GM15510 (cell line): Measurements from ENCODE around the gene SYNJ2.

Experiments
- POLR2A ChIP-seq: IDR thresholded peaks from 3 replicates; pipeline ENCODE4 v1.6.1; 2011; ENCODE audit warnings: borderline replicate concordance; ENCODE audit not compliant: insufficient read length; ENCODE audit errors: extremely low read depth

The SYNJ2 gene

GRCh38 chr6:157987788-157988699 lies 6.4 kb downstream of the SYNJ2 start:
- TF ChIP-seq POLR2A = no peak

DNA sequence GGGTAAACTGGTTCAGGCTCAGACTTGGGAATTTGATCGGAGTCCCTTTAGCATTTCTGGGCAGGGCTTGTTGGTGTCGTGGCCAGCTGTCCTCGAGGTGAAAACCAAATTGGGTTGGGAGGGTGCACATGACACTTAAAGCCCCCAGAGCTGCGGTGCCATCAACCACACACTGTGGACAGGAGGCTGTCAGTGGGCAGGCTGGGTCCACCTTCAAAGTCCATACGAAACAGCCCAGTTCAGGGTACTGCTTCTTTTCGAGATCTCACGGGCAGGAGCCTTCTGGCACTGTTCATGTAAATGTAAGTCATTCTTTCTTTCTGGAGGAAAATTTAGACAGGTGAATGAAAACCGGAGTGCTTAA lies 7.0 kb downstream of the SYNJ2 start:
- no peak for TF ChIP-seq POLR2A

DNA sequence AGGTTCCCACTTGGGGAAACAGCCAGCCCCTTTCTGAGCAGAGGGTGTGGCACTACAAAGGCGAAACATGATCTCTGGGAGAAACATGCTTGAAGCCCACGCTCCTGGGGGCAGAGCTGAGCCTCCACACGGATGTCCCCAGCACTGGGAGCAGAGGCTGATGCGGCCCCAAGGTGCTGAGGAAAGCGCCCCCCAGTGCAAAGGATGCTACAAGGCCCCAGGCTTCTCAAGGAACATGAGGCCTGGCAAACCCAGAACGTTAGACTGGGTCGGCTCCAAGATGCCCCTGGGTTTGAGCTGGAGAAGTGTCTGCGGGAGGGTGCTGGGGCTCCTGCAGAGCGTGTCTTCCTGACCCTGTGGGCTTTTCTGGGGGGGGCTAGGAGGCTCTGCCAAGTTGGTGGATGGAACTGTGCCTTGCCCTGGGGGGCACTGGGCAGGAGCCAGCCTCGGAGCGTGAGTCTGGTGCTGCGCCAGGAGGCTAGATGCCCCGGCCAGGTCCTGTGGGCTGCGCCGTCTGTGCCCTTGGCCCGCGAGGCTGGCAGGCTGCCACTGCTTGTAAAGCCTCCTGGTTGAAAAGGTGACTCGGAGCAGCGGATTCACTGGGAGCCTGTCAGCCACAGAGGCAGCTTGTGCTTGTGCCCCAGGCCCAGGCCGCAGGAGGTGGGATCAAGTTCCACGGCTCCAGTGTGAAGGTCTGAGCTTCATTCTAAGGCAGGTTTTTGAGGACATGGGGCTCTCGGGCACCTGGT lies 8.1 kb downstream of the SYNJ2 start:
- no peak for TF ChIP-seq POLR2A

- TF ChIP-seq POLR2A = no peak
Measured at GRCh38 chr6:157990321-157991066, 8.8 kb downstream of the SYNJ2 start.

DNA sequence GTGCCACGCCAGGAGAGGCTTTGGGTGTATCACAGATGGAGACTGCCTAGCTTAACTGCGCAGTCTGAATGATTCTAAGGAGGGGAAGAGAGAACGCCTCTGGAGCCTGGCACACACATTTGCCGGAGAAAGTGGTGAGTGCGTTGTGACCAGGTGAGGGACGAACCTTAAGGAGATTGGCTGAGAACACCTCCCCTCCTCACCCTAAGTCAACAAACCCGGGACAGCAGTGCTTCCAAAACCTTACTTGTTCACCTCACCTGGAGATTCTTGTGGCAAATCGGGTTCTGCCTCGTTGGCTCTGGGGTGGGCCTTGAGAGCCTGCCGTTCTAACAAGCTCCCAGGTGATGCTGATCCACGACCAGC lies 9.4 kb downstream of the SYNJ2 start:
- no peak for TF ChIP-seq POLR2A

DNA sequence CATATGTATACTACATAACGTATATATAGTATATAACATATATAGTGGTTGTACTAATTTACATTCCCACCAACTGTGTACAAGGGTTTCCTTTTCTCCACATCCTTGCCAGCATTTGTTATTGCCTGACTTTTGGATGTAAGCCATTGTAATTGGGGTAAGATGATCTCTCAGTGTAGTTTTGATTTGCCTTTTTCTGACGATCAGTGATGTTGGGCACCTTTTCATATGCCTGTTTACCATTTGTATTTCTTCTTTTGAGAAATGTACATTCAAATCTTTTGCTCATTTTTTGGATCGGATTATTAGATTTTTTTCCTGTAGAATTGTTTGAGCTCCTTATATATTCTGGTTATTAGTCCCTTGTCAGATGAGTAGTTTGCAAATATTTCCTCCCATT lies 11.4 kb downstream of the SYNJ2 start:
- TF ChIP-seq POLR2A = no peak

GRCh38 chr6:157994125-157994795 lies 12.6 kb downstream of the SYNJ2 start:
- no peak for TF ChIP-seq POLR2A

DNA sequence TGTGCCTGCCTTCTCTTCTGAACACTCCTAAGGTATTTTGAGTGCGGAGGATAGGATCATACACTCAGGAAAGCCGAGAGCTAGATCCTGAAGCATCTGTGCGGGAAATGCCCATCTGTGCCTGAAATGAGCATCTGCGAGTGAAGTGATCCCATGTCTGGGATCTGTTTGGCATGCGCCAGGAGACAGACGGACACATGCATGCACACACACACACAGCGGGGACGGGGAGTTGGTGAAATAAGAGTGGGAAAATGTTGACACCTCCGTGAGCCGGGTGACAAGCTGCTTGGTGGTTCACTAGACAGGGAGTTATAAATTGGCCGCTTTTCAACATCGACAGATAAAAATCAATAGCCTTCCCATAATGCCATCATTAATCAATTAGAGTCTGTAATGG lies 13.8 kb downstream of the SYNJ2 start:
- TF ChIP-seq POLR2A = no peak

DNA sequence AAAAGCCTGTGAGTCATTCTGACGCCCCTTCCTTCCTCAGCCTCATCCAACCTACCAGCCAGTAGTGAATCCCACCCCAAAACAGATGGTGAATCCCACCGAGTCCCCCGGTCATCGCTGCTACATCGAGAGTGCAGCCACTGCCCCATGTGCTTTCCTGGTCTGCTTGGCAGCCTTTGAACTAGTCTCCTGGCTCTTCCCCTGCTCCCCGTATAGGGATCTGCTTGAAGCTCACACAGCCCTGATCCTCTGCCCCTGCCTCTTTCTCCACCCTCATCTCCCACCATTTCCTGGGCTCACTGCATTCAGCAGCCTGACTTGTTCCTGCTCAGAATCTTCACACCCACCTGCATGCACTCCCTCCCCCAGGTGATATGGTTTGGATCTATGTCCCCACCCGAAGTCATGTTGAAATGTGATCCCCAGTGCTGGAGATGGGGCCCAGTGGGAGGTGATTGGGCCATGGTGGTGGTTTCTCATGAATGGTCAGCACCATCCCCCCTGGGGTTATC lies 14.6 kb downstream of the SYNJ2 start:
- no peak for TF ChIP-seq POLR2A

DNA sequence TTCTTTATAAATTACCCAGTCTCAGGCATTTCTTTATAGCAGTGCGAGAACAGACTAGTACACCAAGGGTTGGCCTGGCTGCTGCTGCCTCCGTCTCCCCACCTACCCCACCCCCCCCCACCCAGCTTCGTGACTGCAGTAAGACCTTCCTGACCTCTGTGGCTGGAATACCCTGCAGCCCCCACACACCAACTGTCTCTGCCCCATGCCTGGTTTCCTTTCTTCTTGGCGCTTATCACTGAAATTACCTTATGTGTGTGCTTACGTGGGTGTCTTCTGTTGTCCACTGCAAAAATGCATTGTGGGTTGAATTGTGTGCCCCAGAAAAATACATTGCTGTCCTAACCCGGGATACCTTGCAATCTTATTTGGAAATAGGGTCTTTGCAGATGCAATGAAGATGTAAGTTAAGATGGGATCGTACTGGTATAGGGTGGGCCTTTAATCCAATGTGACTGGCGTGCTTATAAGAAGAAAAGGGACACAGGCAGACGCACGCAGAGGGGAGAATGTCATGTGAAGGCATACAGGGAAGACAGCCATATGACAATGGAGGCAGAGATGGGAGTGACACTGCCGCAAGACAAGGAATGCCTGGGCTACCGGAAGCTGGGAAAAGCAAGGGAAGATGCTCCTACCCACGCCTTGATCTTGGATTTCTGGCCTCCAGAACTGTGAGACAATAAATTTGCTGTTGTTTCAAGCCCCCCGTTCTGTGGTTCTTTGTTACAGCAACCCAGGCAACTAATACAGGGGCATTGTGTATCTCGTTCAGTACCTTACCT lies 15.4 kb downstream of the SYNJ2 start:
- TF ChIP-seq POLR2A = no peak

DNA sequence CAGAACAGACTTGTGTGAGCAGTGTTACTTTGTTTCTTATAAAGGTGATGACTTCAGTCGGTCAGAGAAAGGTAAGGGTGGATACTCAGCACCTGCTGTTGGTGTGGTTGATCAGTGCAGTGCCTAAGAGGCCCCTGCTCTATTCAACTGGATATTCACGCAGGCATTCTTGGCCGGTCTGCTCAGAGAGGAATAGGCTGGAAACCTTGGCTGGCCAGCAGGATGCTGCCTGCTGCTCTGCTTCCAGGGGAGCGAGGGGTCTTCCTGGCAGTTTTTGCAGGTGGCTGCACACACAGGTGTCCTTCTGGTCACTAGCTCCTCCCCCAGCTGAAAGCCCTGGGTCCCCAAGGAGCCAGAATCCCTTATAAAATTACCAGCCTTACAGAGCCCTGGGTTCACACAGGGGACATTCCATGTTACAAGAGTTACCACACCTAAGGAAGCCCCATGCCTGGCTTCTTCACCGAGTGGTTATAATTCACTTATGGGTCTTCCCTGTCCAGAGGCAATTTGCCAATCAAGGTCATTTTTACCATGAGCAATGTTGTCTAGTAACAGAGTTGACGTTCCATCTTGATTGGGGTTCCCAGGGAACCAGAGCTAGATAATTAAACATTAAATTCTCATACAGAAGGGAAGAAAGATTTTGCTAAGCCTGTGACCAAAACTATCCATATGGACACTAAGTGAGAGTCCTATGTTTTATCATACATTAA lies 16.4 kb downstream of the SYNJ2 start:
- TF ChIP-seq POLR2A = no peak

GRCh38 chr6:157998707-157999167 lies 17.1 kb downstream of the SYNJ2 start:
- TF ChIP-seq POLR2A = no peak
